Esophagus squamous epithelium (tissue), 5 donors: ENCODE results near the gene PLEKHA8. TPM values are rescaled to one million over a fixed set of nuclear protein-coding genes. Genes with fewer than 3 reads are reported as not detected.

Source experiments
- DNase-seq: peaks from one replicate; lab custom pipeline; 2025; lab: John Stamatoyannopoulos, UW
- H3K27ac ChIP-seq, 4 donors: fragments of 200-600 bp; sonication (generic); one replicate each; pipeline ENCODE4 v1.5.1; 2016 to 2019; ENCODE audit warnings: mild to moderate bottlenecking in 1 of 4
- H3K27me3 ChIP-seq, 4 donors: fragments of 200-600 bp; sonication (generic); 1 replicate in 3 of 4; 2 replicates in 1 of 4; pipeline versions ENCODE4 v1.5.1 to v1.6.0; 2017 to 2021; ENCODE audit warnings: antibody characterized with exemption in 1 of 4
- H3K36me3 ChIP-seq, 3 donors: fragments of 200-600 bp; sonication (generic); one replicate each; pipeline ENCODE4 v1.5.1; 2016 to 2019
- H3K4me1 ChIP-seq, 3 donors: fragments of 200-600 bp; sonication (generic); one replicate each; pipeline ENCODE4 v1.5.1; 2017 to 2019
- H3K4me3 ChIP-seq, 4 donors: fragments of 200-600 bp; sonication (generic); 1 replicate in 3 of 4; 2 replicates in 1 of 4; pipeline ENCODE4 v1.5.1; 2016 to 2019; ENCODE audit warnings: mild to moderate bottlenecking in 2 of 4, moderate library complexity in 1 of 4
- H3K9me3 ChIP-seq, 3 donors: fragments of 200-600 bp; sonication (generic); one replicate each; pipeline ENCODE4 v1.5.1; 2016 to 2019
- CTCF ChIP-seq, 6 experiments: fragments of 450-650 bp in 4 of 6; fragments of 200-600 bp in 2 of 6; sonication (generic) in 2 of 6; IDR thresholded peaks; one replicate each; pipeline ENCODE4 v1.5.1; 2016 to 2019; ENCODE audit warnings: antibody characterized with exemption in 6 of 6, mild to moderate bottlenecking in 4 of 6, moderate library complexity in 4 of 6
- POLR2A ChIP-seq, 4 donors: fragments of 450-650 bp; IDR thresholded peaks; one replicate each; pipeline ENCODE4 v1.6.1; 2017; ENCODE audit warnings: antibody characterized with exemption in 4 of 4, mild to moderate bottlenecking in 4 of 4, moderate library complexity in 3 of 4
- WGBS, 2 donors: methylation state at CpG; one replicate each; pipeline ENCODE4 v1.1.5; 2018; 5-methylcytosine and 5-hydroxymethylcytosine counted together
- intact Hi-C: fragments of 100-400 bp; cut with DNase I; formaldehyde crosslinking; loops from one replicate; pipeline ENCODE4 v1.15.0; 2022
- total RNA-seq, 4 donors: library from RNA; depleted of rRNA; stranded (reverse); fragments of >200 nt; gene quantifications; one replicate each; pipeline ENCODE4 v1.1.0, GENCODE V29; 2016
- donor health status: DM: yes; HTN: yes; CAD: no.

Gene PLEKHA8
- total RNA-seq, 4 donors from 2014 or later: 5.1 to 10.5 (median 5.9) TPM

DNA sequence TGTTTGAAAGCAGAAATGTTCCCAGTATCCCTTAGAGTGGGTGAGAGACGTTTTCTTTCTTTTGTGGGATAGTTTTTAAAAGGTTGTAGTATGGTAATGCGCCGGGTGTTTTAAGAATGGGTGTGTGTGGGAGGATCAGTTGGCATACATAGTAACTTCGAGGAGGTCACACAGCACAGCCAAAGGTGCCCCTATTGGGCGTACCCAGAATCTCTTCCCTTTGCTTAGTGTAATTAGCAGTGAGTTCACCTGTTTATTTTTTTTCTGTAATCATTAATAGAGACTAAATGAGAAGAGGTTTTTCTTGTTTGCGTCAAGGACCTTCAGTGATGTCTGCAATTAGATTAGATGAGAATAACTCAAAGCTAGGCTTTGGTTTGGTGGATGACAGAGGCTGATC lies 1.5 kb downstream of the PLEKHA8 start:
- Histone ChIP-seq H3K36me3 (no peaks in the 10 kb centered on the region), H3K9me3 (no peaks in the 10 kb centered on the region), H3K27me3 (no peaks in the 10 kb centered on the region), H3K4me3 (peak overlapping the region; percentile 71 to 94 (median 92)), H3K4me1 (peaks cover 17 to 48% (median 20%) of the 10 kb centered on the region in 3 donors), H3K27ac (peak overlapping the region in 2 of 4 donors; percentile 92 to 94)
- WGBS, 2 donors: 17 to 18% methylated on average over 6 of the region's 6 CpGs
- DNase-seq: no peak
- peak in 1 of 6 experiments; percentile 18 for TF ChIP-seq CTCF (IDR thresholded peaks at IDR 0.05)
- TF ChIP-seq POLR2A (IDR thresholded peaks at IDR 0.05): no peak
- intact Hi-C loops: no loop called here

DNA sequence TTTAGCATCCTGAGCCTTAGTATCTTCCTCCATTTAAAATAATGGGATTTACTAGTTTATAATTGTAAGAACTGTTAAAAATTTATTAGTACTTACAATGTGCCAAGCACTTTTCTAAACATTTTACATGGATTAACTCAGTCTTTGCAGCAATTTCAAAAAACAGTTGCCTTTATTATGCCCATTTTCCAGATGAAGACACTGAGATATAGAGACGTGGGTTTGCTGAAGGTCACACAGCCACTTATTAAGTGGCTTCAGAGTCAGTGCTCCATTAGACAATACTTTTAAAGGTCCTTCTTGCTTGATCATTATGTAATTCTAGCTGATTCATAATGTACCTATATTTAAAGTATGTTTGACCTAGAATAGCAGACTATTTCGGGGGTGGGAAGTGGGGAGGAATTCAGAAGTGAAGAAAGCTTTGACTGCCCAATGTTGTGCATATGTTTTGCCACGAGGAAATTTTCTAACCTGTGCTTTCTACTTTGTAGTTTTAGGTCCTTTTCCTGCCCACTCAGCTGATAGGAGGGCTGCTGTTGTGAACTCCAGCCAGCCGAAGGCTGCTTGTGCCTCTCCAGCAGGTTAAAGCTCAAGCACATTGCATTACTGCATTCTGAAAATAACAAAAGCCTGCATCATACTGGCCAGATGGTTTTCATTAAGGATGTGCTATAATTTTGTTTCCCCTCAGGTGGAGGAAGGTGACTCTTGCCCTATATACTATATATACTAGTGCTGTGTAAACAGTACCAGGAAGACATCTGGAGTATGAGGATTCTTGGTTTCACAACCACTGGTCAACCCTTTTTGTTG lies 4.3 kb downstream of the PLEKHA8 start:
- Histone ChIP-seq H3K9me3 (no peaks in the 10 kb centered on the region), H3K27ac (no peak overlapping the region), H3K36me3 (no peaks in the 10 kb centered on the region), H3K4me1 (peaks cover 10 to 31% (median 10%) of the 10 kb centered on the region in 3 donors), H3K4me3 (no peak overlapping the region), H3K27me3 (no peaks in the 10 kb centered on the region)
- intact Hi-C loops: no loop called here
- no peak for DNase-seq
- 54 to 63% methylated on average over 4 of the region's 4 CpGs for WGBS, 2 donors
- TF ChIP-seq POLR2A (IDR thresholded peaks at IDR 0.05): no peak
- TF ChIP-seq CTCF (IDR thresholded peaks at IDR 0.05): no peak

DNA sequence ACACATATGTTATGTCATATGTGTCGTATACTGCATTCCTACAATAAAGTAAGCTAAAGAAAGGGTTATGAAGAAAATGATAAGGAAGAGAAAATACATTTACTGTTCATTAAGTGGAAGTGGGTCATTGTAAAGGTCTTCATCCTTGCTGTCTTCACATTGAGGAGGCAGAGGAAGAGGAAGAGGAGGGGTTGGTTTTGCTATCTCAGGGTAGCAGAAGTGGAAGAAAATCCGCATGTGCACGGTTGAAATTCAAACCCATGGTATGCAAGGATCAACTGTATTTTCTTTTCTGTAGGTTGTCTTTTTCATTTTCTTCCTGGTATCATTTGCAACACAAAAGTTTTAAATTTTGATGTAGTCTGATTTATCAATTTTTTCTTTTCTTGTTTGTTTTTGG lies 6.3 kb downstream of the PLEKHA8 start:
- no peaks in the 10 kb centered on the region for H3K36me3 ChIP-seq
- intact Hi-C loops: no loop called here
- WGBS, 2 donors: 94 to 96% methylated on average over 3 of the region's 3 CpGs

DNA sequence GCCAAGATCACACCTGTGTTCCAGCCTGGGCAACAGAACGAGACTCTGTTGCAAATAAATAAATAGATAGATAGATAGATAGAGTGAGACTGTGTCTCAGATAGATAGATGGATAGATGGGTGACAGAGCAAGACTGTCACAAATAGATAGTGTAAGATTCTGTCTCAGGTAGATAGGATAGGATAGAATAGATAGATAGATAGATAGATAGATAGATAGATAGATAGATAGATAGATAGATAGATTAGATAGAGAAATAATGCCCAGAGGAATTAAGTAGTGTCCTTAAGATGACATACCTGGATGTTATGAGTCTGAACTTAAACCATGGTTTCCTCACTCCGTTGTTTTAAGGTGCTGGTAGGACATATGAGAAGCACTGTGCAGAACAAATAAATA lies 8.0 kb downstream of the PLEKHA8 start:
- Histone ChIP-seq H3K27ac (no peak overlapping the region), H3K9me3 (no peaks in the 10 kb centered on the region), H3K4me1 (peaks cover 0 to 17% (median 0%) of the 10 kb centered on the region in 3 donors), H3K36me3 (no peaks in the 10 kb centered on the region), H3K4me3 (no peak overlapping the region), H3K27me3 (no peaks in the 10 kb centered on the region)
- no peak for TF ChIP-seq CTCF (IDR thresholded peaks at IDR 0.05)
- no peak for TF ChIP-seq POLR2A (IDR thresholded peaks at IDR 0.05)
- WGBS, 2 donors: 54 to 98% methylated on average over 2 of the region's 2 CpGs
- intact Hi-C loops: no loop called here
- DNase-seq: no peak

More for the DNA sequence above, 6.3 kb downstream of the PLEKHA8 start:
- H3K27ac ChIP-seq: no peak overlapping the region
- no peak overlapping the region for H3K4me3 ChIP-seq
- H3K27me3 ChIP-seq: no peaks in the 10 kb centered on the region
- no peak for DNase-seq
- peaks cover 4 to 30% (median 8%) of the 10 kb centered on the region in 3 donors for H3K4me1 ChIP-seq
- no peak for TF ChIP-seq CTCF (IDR thresholded peaks at IDR 0.05)
- TF ChIP-seq POLR2A (IDR thresholded peaks at IDR 0.05): no peak
- H3K9me3 ChIP-seq: no peaks in the 10 kb centered on the region

GRCh38 chr7:30038196-30038980 lies 10.2 kb downstream of the PLEKHA8 start:
- Histone ChIP-seq H3K4me1 (peaks cover 0 to 10% (median 0%) of the 10 kb centered on the region in 3 donors), H3K4me3 (no peak overlapping the region), H3K36me3 (no peaks in the 10 kb centered on the region), H3K27ac (peak overlapping the region in 1 of 4 donors; percentile 31), H3K9me3 (no peaks in the 10 kb centered on the region), H3K27me3 (no peaks in the 10 kb centered on the region)
- 77 to 78% methylated on average over 3 of the region's 3 CpGs for WGBS, 2 donors
- DNase-seq: no peak
- TF ChIP-seq CTCF (IDR thresholded peaks at IDR 0.05) (no peak), POLR2A (IDR thresholded peaks at IDR 0.05) (no peak)
- intact Hi-C loops: no loop called here
